Central memory CD8-positive, alpha-beta T cell (primary cell): Measurements from ENCODE around the gene ZNF787.

Experiments
- ATAC-seq: fragments of 150-1000 bp; cut with Tn5 transposase; replicated peaks from 2 replicates; pipeline ENCODE4 v1.10.0; 2022; ENCODE audit warnings: mild to moderate bottlenecking, moderate FRiP score, moderate number of reproducible peaks; ENCODE audit not compliant: poor library complexity, severe bottlenecking; ENCODE audit errors: extremely low read depth
- DNase-seq, 2 donors: peaks; one replicate each; pipeline ENCODE4 v3.0.0; 2021; ENCODE audit warnings: low spot score in 2 of 2
- H3K27ac Mint-ChIP-seq: one replicate; pipeline ENCODE4 v1.8.0; 2022; ENCODE audit warnings: low read depth, mild to moderate bottlenecking, moderate library complexity, mixed read lengths
- H3K27me3 Mint-ChIP-seq: one replicate; pipeline ENCODE4 v1.8.0; 2022; ENCODE audit warnings: mixed read lengths
- H3K36me3 Mint-ChIP-seq: one replicate; pipeline ENCODE4 v1.8.0; 2022; ENCODE audit warnings: mild to moderate bottlenecking, moderate library complexity, mixed read lengths; ENCODE audit not compliant: insufficient read depth
- H3K4me1 Mint-ChIP-seq: one replicate; pipeline ENCODE4 v1.8.0; 2022; ENCODE audit warnings: mixed read lengths
- H3K4me3 Mint-ChIP-seq: one replicate; pipeline ENCODE4 v1.8.0; 2022; ENCODE audit warnings: mild to moderate bottlenecking, moderate library complexity, mixed read lengths
- H3K9me3 Mint-ChIP-seq: one replicate; pipeline ENCODE4 v1.8.0; 2022; ENCODE audit warnings: mixed read lengths

ZNF787 gene

DNA sequence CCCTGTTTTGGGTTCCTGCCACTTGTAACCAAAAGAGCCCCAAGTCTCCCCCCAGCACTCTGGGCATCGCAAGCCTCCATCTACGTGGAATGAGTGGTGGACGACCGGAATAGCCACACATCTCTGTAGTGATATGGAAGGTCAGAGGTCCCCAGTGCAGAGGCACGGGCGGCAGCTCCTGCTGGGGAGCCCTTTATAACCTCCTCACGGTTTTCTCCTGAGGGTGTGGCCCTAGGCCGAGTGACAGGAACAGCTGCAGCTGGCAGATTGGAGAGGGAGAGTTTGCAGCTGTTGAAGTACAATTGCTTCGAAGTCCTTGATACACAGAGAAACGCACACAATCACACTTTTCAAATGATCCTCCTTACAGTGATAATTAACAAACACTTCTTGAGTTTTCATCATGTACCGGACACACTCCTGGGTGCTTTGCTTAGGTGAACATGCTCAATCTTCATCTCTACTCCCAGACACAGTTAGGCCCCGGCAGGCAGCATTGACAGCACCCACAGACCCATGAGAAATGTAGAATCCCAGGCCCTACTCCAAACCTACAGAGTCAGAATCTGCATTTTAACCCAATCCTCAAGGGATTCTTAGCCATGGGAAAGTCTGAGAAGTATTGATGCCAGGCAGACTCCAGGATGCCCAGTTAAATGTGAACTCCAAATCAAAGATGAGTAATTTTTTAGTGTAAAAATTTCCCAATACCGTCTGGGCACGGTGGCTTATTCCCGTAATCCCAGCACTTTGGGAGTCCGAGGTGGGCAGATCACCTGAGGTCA is 4.9 kb upstream of the ZNF787 start:
- no peak overlapping the region for H3K27ac Mint-ChIP-seq
- H3K27me3 Mint-ChIP-seq: no peaks in the 10 kb centered on the region
- peaks cover 8% of the 10 kb centered on the region for H3K36me3 Mint-ChIP-seq
- DNase-seq (no peak), ATAC-seq (no peak)
- H3K4me3 Mint-ChIP-seq: no peak overlapping the region
- H3K4me1 Mint-ChIP-seq: peaks cover 5% of the 10 kb centered on the region
- no peaks in the 10 kb centered on the region for H3K9me3 Mint-ChIP-seq

DNA sequence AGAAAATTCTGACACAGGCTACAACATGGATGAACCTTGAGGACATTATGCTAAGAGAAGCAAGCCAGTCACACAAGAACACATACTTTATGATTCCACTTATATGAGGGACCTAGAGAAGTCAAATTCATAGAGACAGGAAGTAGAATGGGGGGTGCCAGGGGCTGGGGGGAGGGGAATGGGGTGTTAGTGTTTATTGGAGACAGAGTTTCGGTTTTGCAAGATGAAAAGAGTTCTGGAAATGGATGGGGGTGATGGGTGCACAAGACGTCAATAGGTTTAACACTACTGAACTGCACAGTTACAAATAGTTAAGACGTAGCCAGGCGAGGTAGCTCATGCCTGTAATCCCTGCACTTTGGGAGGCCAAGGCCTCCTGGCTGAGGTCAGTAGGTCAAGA is 3.5 kb upstream of the ZNF787 start:
- peaks cover 14% of the 10 kb centered on the region for H3K4me1 Mint-ChIP-seq
- no peaks in the 10 kb centered on the region for H3K9me3 Mint-ChIP-seq
- H3K36me3 Mint-ChIP-seq: peaks cover 8% of the 10 kb centered on the region
- no peak overlapping the region for H3K27ac Mint-ChIP-seq
- no peak for DNase-seq
- H3K4me3 Mint-ChIP-seq: no peak overlapping the region
- ATAC-seq: no peak
- no peaks in the 10 kb centered on the region for H3K27me3 Mint-ChIP-seq

DNA sequence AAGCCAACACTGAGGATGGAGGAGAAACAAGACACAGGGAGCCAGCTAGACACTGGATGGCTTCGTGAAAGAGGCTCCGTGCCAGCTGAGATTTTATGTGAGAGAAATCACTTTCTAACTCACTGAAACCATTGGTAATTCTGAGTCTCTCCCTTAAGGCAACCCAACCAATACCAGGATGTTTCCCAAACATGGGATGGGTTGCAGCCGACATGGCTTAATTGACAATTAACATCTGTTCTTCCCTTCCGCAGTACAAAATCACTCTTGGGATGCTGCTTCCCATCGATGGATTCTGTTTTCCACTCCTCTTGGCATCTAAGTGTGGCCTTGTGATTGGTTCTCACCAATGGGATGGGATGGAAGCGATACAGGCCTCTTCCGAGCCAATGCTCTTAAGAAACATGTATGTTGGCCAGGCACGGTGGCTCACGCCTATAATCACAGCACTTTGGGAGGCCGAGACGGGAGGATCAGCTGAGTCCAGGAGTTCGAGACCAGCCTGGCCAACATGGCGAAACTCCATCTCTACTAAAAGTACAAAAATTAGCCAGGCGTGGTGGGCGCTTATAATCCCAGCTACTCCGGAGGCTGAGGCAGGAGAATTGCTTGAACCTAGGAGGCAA is 2.3 kb upstream of the ZNF787 start:
- no peak for ATAC-seq
- Mint-ChIP-seq H3K4me1 (peaks cover 25% of the 10 kb centered on the region), H3K4me3 (no peak overlapping the region), H3K27ac (no peak overlapping the region), H3K27me3 (no peaks in the 10 kb centered on the region), H3K36me3 (peaks cover 8% of the 10 kb centered on the region), H3K9me3 (no peaks in the 10 kb centered on the region)
- no peak for DNase-seq

DNA sequence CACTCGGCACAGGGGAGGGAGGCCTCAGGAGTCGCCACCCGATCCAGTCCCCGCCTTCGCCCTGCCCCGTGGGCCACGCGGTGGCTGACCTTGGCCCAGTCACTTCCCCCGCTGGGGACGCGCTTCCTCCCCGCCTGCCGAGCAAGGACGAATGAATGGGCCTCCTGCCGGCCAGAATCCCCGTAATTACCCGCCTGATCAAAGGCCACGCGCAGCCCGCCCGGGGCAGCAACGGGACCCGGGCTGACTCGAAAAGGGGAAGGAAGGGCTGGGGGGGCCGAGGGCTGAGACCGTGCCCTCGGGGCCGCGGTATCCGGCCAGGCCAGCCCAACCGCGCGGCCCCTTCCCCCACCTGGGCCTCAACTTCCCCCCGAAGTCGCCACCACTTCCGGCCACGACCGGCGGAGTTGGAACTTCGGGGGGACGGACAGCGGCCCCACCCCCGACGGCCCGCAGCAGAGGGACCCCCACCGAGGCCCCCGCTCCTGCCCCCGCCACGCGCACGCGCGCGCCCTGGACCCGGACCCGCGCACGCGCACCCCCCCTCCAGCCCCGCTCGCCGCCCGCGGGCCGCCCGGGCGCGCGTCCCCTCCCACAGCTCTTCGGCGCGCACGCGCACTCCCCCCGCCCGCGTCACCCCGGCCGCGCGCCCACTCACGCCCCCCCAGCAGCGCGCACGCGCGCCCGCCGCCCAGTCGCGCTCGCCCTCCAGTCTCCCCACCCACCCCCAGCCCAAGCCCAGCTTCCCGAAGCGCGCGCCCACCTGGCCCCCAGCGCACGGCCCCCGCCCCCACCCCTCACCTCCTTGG is 520 bp downstream of the ZNF787 start:
- ATAC-seq (peak; percentile 35), DNase-seq (peak; percentile 59 to 69)
- Mint-ChIP-seq H3K36me3 (peaks cover 6% of the 10 kb centered on the region), H3K27me3 (no peaks in the 10 kb centered on the region), H3K27ac (peak overlapping the region; percentile 97), H3K9me3 (no peaks in the 10 kb centered on the region), H3K4me3 (peak overlapping the region; percentile 92), H3K4me1 (peaks cover 37% of the 10 kb centered on the region)

DNA sequence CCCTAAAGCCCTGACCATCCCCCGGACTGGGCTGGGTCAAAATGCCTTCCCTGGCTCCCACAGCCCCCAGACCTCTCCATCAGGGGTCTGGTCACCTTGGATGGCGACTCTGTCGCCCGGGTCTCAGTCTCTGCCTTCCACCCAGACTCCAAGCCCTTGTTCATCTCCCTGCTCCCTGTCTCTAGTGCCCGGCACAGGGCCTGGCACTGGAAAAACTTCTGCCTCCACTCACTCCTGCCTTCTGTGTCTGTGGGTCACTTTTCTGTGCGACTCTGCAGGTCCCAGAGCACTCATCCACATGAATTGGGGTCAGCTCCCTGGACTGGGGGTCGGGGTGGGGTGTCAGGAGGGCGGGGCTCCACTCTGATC is 1.1 kb downstream of the ZNF787 start:
- peaks cover 39% of the 10 kb centered on the region for H3K4me1 Mint-ChIP-seq
- no peaks in the 10 kb centered on the region for H3K27me3 Mint-ChIP-seq
- DNase-seq (no peak), ATAC-seq (no peak)
- H3K36me3 Mint-ChIP-seq: peaks cover 6% of the 10 kb centered on the region
- no peaks in the 10 kb centered on the region for H3K9me3 Mint-ChIP-seq
- H3K27ac Mint-ChIP-seq: peak overlapping the region; percentile 97
- H3K4me3 Mint-ChIP-seq: peak overlapping the region; percentile 73

DNA sequence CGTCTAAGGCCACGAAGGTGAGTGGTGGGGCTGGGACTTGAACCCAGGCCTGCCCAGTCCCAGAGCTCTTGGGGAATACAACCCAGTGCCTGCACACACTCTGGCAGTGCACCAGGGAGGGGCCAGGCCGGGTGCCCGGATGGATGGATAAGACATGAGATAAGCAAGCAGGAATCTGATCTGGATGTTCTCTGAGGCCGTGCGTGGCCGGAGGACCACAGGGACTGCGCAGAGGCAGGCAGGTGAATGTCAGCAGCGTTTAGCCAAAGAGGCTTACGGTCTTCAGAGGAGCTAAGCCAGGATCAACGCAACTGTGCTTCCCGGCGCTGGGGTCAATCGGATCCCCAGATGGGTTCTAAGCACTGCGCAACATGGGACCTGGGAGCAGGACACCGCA is 1.5 kb downstream of the ZNF787 start:
- ATAC-seq (no peak), DNase-seq (no peak)
- H3K4me3 Mint-ChIP-seq: peak overlapping the region; percentile 73
- H3K27ac Mint-ChIP-seq: peak overlapping the region; percentile 97
- H3K27me3 Mint-ChIP-seq: no peaks in the 10 kb centered on the region
- H3K4me1 Mint-ChIP-seq: peaks cover 43% of the 10 kb centered on the region
- no peaks in the 10 kb centered on the region for H3K9me3 Mint-ChIP-seq
- H3K36me3 Mint-ChIP-seq: peaks cover 7% of the 10 kb centered on the region

DNA sequence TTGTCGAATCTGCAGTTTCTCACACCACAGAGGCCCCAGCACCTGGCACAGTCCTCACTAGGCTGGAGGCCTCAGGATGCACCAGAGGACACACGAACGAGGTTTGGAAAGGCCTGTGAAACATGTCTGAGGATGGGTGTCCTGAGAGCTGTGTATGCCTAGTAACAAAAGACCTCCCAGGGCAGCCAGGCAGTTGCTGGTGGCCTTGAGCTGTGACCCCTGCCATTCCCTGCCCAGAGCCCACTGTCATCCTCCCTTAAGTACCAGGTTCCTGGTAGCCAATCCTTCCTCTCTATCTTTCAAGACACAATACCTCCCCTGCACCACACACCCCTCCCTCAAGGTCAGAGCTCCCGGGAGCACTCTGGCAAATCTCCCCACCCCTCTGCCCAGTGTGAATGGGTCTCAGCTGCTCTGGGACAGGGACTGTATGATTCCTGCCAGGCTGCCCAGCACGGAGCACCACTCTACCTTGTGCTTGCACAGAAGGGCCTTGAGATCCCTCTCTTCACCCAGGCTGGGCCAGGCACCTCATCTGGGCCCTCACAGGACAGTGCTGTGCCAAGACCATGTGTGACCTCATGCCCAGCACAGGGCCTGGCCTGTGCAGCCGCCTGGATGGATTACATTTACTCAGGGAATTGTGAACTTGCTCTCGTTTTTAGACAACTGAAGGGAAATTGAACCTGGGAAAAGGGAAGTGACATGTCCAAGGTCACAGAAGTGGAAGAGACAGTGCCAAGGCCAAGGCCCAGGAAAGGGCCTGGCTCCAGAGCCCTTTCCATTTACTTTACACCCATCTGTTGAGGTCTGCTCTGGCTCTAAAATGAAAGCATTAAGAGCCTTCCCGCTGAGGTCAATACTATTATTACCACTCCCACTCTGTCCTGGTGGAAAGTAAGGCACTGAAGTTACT is 2.2 kb downstream of the ZNF787 start:
- peak overlapping the region; percentile 97 for H3K27ac Mint-ChIP-seq
- DNase-seq (no peak), ATAC-seq (no peak)
- no peaks in the 10 kb centered on the region for H3K9me3 Mint-ChIP-seq
- H3K36me3 Mint-ChIP-seq: peaks cover 8% of the 10 kb centered on the region
- peak overlapping the region; percentile 73 for H3K4me3 Mint-ChIP-seq
- H3K4me1 Mint-ChIP-seq: peaks cover 49% of the 10 kb centered on the region
- H3K27me3 Mint-ChIP-seq: no peaks in the 10 kb centered on the region

DNA sequence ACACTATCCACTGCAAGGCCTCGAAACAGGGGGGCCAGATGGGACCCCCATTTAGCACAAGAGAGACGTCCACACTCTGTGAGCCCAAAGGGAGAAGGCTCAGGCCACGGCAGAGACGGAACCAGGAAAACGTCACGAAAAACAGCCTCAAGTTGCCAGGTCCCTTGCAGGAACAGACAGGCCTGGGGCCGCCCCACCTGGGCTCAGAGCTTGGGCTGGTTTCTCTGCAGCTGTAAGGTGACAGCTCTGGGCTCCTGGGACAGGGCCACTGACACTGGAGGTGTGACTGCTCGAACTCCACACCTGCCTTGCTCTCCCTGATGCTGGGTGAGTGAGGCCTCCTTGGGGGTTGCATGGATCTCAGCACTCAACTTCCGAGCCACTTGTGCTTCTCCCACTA is 3.2 kb downstream of the ZNF787 start:
- Mint-ChIP-seq H3K36me3 (peaks cover 12% of the 10 kb centered on the region), H3K9me3 (no peaks in the 10 kb centered on the region), H3K27me3 (no peaks in the 10 kb centered on the region), H3K4me3 (no peak overlapping the region), H3K27ac (peak overlapping the region; percentile 29), H3K4me1 (peaks cover 58% of the 10 kb centered on the region)
- DNase-seq: no peak
- ATAC-seq: no peak

DNA sequence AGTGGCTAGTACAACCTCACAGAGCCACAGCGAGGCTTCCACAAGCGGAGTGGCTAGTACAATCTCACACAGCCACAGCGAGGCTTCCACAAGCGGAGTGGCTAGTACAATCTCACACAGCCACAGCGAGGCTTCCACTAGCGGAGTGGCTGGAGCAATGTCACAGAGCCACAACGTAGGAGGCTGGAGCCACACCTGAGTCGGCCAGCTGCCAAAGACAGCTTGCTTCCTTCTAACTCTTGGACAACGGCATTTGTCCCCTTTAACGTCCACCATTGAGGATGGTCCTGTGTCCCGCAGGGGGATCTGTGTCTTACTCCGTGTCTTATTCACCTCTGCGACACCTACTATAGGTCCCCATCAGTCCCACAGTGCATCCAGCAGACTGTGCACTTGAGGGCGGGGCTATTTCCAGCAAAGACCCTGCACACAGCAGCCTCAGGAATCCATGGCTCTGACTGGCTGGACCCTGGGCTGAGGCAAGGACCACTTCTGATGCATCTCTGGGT is 3.7 kb downstream of the ZNF787 start:
- H3K9me3 Mint-ChIP-seq: no peaks in the 10 kb centered on the region
- peaks cover 12% of the 10 kb centered on the region for H3K36me3 Mint-ChIP-seq
- ATAC-seq (no peak), DNase-seq (no peak)
- H3K27me3 Mint-ChIP-seq: no peaks in the 10 kb centered on the region
- H3K27ac Mint-ChIP-seq: peak overlapping the region; percentile 29
- H3K4me3 Mint-ChIP-seq: no peak overlapping the region
- H3K4me1 Mint-ChIP-seq: peaks cover 63% of the 10 kb centered on the region

DNA sequence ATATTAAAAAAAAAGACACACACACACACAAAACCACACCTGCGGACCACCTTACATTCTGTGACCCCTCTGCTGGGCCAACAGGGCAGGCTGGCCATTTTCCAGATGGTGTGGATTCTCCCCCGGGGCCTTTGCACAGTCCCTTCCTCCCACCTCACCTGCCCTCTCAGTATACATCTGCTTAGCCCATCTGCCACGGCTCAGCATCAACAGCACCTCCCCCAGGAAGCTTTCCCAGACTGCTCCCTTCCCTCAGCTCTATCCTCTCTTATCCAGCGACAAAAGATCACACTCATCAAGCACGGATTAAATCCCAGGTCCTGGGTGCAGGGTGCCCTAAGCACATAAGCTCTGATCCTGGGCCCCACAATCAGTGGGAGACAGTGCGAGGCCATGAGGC is 4.5 kb downstream of the ZNF787 start:
- DNase-seq: no peak
- H3K9me3 Mint-ChIP-seq: no peaks in the 10 kb centered on the region
- H3K4me3 Mint-ChIP-seq: no peak overlapping the region
- no peak for ATAC-seq
- no peaks in the 10 kb centered on the region for H3K27me3 Mint-ChIP-seq
- no peak overlapping the region for H3K27ac Mint-ChIP-seq
- peaks cover 12% of the 10 kb centered on the region for H3K36me3 Mint-ChIP-seq
- H3K4me1 Mint-ChIP-seq: peaks cover 65% of the 10 kb centered on the region

DNA sequence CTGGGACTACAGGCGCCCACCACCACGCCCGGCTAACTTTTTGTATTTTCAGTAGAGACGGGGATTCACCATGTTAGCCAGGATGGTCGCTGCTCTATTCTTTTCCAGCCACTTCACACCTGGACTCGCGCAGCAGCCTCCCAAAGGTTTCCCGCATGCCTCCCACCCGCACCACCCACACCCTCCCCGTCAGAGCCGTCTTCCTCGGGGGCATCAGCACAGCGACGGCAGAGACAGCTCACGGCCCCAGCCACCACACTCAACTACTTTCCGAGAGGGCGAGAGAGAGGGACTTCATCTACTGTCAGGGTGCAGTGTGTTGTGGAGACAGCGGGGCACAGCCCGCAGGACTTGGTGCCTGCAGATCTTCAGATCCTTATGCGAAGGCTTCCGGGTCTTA is 5.6 kb downstream of the ZNF787 start:
- Mint-ChIP-seq H3K27ac (no peak overlapping the region), H3K36me3 (peaks cover 7% of the 10 kb centered on the region), H3K4me1 (peaks cover 66% of the 10 kb centered on the region), H3K9me3 (no peaks in the 10 kb centered on the region), H3K27me3 (no peaks in the 10 kb centered on the region), H3K4me3 (no peak overlapping the region)
- DNase-seq (no peak), ATAC-seq (no peak)

DNA sequence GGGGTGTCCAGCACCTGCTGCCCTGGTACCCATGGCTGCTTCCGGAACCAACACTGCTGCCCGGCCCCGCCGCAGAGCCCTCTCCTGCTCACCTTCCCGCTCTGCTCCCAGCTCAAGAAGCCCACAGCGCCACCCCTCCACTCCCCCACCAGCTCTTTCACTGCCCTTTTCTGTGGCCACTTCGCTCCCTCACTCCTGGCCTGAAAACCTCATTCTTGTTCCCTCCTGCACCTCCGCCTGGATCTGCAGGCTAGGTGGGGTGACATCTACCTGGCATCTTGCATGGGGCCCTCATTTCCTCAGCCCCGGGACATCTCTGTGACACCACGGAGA is 6.4 kb downstream of the ZNF787 start:
- Mint-ChIP-seq H3K9me3 (no peaks in the 10 kb centered on the region), H3K4me1 (peaks cover 64% of the 10 kb centered on the region), H3K36me3 (peaks cover 9% of the 10 kb centered on the region), H3K4me3 (no peak overlapping the region), H3K27me3 (no peaks in the 10 kb centered on the region), H3K27ac (peak overlapping the region; percentile 71)
- ATAC-seq (no peak), DNase-seq (no peak)
